Measurements from ENCODE around the gene FBLIM1.

DNA sequence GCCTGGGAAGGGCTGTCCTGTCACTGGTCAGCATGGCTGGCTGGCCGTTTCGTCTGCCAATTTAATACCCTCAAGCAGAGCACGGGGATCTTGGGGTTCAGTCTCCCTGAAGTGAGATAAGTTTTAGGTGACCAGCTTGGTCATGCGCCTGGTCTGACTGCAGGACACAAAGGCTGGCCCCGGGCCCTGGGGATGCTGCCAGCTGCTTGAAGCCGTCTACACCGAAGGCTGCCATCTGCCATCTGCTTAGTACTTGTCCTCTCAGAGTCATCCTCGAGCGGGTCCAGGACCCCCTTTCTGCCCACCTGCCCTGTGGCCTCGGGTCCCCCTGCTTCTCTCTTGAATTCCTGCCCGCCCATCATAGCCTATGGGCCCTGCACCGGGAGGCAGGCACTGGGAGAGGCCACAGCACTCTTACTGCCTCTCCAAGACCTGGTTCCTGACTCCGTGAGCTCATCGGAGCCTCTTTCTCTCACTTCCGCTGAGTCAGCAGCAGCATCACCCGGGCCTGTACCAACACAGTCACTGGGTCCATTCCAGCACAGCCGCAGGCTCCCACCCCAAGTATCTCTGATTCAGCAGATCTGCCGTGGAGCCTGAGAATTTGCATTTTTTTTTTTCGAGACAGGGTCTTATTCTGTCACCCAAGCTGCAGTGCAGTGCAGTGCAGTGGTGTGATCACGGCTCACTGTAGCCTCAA is 7.0 kb downstream of the FBLIM1 start:
- TF ChIP-seq, protein P1, sequence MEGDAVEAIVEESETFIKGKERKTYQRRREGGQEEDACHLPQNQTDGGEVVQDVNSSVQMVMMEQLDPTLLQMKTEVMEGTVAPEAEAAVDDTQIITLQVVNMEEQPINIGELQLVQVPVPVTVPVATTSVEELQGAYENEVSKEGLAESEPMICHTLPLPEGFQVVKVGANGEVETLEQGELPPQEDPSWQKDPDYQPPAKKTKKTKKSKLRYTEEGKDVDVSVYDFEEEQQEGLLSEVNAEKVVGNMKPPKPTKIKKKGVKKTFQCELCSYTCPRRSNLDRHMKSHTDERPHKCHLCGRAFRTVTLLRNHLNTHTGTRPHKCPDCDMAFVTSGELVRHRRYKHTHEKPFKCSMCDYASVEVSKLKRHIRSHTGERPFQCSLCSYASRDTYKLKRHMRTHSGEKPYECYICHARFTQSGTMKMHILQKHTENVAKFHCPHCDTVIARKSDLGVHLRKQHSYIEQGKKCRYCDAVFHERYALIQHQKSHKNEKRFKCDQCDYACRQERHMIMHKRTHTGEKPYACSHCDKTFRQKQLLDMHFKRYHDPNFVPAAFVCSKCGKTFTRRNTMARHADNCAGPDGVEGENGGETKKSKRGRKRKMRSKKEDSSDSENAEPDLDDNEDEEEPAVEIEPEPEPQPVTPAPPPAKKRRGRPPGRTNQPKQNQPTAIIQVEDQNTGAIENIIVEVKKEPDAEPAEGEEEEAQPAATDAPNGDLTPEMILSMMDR (IDR thresholded peaks at IDR 0.05; ENCODE audit: low read depth, low read length, poor library complexity, severe bottlenecking): no peak
- TF ChIP-seq EZH2phosphoT487 (IDR thresholded peaks at IDR 0.05; ENCODE audit: borderline replicate concordance, low read length): no peak
